SKM-1 (cell line): Measurements from ENCODE around the gene RETSAT.
"Not testable (repeated sequence)": the region's sequence is repeated elsewhere in the genome, so short reads cannot be mapped to it uniquely, and the experiment has no call there.

ENCODE experiments used
- DNase-seq: peaks from one replicate; lab custom pipeline; 2025; ENCODE audit not compliant: unreplicated experiment; lab: John Stamatoyannopoulos, UW

Gene RETSAT

GRCh38 chr2:85380048-85380447, 25.7 kb upstream of the RETSAT start:
- no peak for DNase-seq

GRCh38 chr2:85378257-85378656, 23.9 kb upstream of the RETSAT start:
- no peak for DNase-seq

DNA sequence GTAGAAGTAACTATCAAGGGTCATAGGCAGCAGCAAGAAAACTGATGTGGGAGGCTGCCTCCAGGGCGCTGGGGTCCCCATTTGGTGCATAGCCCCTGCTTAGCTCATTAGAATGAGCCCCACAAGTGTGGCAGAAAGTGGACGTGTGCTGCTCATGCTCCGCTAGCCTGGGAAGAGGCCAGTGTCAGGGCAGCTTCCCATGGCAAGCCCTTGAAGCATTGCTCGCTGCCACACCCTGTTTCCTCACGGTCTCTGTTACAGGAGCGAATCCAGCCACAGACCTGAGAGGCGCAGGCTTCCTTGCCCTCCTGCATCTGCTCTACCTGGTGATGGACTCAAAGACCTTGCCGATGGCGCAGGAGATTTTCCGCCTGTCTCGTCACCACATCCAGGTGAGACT, 22.8 kb upstream of the RETSAT start:
- DNase-seq: no peak

DNA sequence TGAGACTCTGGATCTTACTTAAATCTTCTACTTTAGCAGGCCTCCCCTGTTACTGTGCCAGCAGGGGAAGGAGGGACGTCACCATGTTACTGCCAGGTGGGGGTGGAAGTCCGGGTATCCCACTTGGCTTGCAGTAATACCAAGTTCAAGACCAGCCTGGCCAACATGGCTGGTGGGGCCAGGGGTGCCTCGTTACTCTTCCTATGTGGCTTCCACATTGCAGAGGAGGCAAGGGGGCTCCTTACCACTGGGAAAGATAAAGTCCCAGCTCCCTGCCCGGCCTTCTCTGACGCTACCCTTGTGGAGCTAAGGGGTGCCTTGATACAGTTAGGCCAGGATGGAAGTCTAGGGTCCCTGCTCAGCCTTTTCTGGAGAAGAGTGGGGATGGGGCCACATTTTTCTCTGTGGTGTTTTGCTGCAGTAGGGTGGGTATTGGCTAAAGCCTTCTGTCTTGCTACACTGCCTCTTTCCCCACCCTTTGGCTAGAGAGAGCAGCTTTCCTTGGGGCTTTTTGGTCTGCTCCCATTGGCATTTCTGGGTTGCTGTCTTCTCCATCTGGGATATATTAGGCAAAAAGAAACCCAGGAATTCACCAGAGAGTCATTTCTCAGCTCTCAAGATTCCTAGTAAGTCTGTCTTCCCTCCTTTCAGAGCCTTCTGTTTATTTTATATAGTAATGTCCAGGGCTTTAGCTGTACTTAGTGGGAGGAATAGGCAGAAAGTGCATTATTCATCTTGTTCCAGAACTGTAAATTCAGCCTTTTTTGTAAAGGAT, 22.1 kb upstream of the RETSAT start:
- no peak for DNase-seq

DNA sequence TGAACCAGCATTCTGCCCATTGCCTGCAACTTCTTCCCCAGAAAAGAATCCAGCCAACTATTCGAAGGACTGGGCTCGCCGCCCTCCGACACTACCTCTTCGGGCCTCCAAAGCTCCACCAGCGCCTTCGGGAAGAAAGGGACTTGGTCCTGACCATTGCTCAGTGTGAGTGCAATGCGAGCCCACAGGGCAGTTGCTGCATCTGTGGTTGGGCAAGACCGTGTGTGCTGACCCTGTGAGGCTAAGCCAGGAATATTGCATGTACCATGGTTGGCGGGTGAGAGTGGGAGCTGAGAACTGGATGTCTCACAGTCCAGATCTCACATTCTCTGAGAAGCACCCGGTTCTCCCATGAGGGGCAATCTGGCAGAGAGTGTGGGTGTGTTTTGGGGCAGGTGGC, 16.7 kb upstream of the RETSAT start:
- DNase-seq: no peak

- no peak for DNase-seq
Measured at GRCh38 chr2:85369500-85369899, 15.2 kb upstream of the RETSAT start.

GRCh38 chr2:85368921-85369320, 14.6 kb upstream of the RETSAT start:
- no peak for DNase-seq

- no peak for DNase-seq
Measured at GRCh38 chr2:85367180-85367579, 12.9 kb upstream of the RETSAT start.

DNA sequence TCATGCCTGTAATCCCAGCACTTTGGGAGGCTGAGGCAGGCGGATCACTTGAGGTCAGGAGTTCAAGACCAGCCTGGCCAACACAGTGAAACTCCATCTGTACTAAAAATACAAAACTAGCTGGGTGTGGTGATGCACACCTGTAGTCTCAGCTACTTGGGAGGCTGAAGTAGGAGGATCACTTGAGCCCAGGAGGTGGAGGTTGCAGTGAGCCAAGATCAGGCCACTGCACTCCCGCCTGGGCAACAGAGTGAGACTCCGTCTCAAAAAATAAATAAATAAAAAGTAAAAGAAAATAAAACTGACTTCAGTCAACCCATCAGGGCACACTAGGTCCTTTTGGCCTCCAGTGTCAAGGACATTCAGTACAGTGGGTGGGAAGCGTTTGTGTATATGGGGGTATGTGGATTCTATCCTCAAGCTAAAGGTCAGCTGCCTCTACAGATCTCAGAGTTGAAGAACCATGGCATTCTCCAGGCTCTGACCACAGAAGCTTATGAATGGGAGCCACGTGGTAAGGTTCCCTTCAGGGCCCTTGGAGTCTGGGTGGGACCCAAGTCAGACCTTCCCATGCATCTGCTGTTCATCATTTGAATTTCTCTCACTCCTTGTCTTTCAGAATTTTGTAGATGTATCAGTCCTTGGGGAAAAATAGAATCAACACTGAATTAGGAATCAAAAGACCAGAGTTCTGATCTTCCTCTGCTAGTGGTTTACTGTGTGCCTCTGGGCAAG, 8.5 kb upstream of the RETSAT start:
- DNase-seq: not testable (repeated sequence)

- DNase-seq: no peak
Measured at GRCh38 chr2:85357736-85358135, 3.4 kb upstream of the RETSAT start.

DNA sequence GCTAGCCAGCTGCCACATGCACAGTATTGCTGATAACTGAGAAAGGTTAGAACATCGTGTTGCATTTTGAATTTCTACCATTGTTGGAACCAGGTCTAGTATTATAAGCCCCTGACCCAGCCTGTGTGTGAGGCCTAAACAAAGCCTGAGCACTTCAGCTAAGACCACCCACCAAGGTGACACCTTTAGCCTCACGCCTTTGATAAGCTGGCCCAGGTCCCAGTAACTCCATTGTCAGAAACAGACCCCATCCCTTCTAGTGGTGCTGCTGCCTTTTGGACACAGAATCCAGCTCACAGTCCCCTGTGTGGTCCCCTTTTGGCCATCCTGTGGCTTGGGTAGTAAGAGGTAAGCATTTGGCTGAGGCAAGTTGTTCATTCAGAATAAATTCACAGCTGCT, 1.9 kb upstream of the RETSAT start:
- DNase-seq: no peak

DNA sequence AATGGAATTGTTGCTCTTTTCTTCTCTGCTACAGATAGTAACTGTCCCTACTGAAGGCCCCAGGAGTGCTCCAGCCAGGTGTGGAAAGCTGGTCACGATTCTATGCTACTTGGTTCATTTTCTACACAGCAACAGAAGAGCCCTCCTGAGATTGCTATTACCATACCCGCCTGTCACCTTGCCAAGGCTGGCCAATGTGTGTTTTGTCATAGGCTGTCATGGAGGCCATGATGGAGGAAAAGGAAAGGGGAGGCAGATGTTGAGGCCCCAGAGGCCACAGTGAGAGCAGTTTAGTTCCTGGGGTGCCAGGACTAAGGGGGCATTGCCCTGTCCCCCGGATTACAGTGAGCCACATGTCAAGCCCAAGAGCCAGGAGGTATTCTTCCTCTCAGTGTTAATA, 1.2 kb upstream of the RETSAT start:
- DNase-seq: no peak

- no peak for DNase-seq
Measured at GRCh38 chr2:85355073-85355410, 714 bp upstream of the RETSAT start.

GRCh38 chr2:85353876-85354285, 447 bp downstream of the RETSAT start:
- DNase-seq: no peak

DNA sequence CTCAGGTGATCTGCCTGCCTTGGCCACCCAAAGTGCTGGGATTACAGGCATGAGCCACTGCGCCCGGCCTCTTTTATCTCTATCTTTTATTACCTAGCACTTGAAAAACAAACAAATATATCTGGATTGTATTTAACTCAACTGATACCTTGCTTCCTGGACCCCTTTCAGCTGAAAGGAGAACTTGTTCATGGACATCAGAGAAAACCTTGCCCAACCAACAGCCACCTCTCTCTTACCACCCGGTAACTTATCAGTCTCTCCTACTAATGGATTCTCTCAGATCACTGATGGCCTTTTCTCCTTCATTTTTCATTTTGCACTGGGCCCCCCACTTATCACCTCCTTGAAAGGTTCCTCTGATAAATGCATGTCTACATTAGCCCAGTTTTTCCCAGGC, 6.7 kb downstream of the RETSAT start:
- no peak for DNase-seq

DNA sequence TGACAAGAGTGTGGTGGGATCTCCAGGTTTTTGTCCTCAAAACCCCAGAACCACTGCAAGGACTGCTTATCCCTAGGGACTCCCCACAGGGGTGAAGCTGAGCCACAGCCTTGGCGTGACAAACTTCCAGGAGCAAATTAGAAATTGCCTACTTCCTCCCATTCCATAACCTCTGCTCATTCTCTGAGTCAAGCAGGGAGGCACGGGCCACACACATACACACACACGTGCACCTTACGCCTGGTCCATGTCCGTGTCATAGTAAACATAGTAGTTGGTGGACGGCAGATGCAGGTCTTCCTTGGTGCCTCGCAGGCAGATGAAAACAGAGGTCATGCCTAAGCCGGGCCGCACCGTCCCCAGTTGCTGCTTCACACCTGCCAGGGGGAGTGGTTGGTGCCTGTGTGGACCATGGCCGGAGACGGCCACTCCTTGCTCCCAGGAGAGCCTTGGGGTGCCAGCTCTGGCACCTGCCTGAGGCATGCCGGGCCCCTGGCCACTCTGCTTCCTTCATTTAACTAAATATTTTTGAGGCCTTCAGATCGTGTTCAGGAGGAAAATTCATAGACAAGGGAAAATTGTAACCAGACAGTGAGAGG, 9.9 kb downstream of the RETSAT start:
- no peak for DNase-seq

DNA sequence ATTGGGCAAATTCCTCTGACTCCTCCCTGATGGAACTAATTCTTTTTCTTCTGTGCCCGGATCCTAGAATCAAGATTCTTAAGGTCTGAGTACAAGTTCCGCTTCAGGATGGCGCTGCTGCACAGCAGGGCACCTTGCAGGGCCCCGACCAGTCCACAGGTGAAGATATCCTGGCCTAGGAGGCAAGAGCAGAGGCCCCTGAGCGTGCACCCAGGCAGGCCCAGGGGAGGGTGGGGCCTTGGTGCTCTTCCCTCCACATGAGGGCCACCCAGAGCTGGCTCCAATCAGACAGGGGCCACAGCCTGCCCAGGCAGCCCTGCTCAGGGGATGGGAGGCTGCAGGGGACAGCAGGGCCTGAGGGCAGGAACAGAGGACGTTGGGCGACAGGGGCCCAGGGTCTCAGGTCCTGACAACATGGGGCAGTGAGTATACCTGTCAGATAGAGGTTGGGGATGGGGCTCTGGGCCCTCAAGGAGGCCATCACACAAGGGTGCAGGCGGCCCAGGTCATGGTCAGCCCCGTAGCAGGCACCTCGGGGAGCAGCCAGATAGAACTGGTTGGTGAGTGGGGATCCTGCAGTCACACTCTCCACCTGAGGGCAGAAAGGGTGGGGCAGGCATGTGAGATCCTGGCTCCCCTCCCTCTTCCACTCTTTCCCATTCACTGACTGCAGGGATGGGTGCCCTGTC, 11.0 kb downstream of the RETSAT start:
- DNase-seq: not testable (repeated sequence)

DNA sequence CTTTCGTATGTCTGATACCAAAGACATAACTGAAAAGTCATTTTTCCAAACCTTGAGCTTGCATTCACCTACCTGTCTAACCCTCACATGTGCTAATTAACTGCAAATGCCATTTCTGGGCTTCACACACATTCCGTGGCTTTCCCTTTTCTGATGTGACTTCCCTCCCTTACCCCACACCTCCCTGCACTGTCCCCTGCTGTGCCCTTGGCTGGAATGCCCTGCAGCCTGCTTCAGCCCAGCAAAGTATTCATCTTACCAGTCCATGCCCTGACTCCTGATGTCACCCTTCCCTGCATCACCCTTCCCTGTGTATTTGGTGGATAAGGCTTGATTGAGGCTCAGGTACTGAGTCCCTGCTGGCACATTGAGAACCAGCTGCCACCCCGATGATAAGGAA, 12.2 kb downstream of the RETSAT start:
- DNase-seq: no peak

GRCh38 chr2:85341269-85342029, 12.9 kb downstream of the RETSAT start:
- DNase-seq: no peak

- DNase-seq: no peak
Measured at GRCh38 chr2:85340034-85340892, 14.1 kb downstream of the RETSAT start.
